Activated gamma-delta T cell treated with Interleukin-2 at 50 U/mL for 16 hours (primary cell): Measurements from ENCODE around the gene RAF1.
"Not testable (repeated sequence)": the region's sequence is repeated elsewhere in the genome, so short reads cannot be mapped to it uniquely, and the experiment has no call there.

Source experiments
- DNase-seq: peaks from one replicate; pipeline ENCODE4 v3.0.0-alpha.2; 2020

Gene RAF1

DNA sequence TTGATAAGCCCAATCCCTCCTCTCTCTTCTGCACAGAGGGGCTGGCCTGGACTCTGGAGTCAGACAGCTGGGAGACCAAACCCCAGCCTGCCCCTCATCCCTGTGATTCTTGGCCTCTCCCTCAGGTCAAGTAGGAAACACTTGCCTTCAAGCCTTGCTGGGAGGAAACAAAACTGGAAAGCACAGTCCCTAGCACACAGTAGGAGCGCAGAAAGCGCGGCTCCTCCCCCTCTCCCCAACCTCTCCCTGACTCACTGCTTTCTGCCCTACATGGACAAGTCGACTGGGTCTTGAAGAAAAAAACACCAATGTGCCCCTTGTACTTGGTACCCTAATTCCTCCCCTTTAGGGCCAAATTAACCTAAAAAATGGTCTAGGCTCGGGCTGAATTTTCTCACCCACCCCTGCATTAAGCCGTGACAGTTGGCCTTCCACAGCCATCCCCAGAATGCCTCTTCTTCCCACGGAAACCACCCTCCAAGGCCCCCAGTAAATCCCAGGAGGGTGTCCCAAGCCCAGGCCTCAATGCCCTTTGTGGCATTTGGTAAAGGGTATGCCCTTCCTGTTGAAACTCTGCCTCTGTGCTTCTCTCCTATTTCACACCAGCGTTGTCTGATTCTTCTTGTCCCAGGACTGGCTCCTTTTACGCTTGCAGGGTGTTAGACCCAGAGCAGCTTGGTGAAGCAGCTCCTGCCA lies 11.3 kb upstream of the RAF1 start:
- no peak for DNase-seq

DNA sequence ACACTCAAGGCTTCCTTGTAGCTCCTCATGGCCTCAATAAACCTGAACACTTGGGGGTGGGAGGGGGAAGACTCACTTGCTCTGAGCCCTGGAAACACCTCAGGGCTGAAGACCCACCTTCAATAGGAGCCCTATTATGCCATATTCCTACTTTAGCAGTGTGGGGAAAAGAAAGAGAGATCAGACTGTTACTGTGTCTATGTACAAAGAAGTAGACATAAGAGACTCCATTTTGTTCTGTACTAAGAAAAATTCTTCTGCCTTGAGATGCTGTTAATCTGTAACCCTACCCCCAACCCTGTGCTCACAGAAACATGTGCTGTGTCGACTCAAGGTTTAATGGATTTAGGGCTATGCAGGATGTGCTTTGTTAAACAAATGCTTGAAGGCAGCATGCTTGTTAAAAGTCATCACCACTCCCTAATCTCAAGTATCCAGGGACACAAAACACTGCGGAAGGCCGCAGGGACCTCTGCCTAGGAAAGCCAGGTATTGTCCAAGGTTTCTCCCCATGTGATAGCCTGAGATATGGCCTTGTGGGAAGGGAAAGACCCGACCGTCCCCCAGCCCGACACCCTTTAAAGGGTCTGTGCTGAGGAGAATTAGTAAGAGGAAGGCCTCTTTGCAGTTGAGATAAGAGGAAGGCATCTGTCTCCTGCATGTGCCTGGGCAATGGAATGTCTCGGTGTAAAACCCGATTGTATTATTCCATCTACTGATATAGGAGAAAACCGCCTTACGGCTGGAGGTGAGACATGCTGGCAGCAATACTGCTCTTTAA lies 10.2 kb upstream of the RAF1 start:
- not testable (repeated sequence) for DNase-seq

DNA sequence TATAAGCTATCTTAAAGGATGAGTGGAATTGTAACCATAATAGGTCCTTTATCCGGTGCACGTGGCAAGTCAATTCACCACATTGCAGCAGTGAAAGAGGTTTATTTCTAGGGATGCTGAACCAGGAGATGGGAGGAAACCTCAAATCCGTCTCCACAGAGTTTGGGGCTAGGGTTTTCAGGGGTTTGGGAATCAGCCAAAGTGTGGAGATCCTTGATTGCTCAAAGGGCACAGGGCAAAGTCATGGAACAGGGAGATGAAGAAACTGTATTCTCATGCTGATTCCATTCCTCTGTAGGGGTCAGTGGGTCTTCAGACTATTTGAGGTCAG lies 7.2 kb upstream of the RAF1 start:
- DNase-seq = no peak

DNA sequence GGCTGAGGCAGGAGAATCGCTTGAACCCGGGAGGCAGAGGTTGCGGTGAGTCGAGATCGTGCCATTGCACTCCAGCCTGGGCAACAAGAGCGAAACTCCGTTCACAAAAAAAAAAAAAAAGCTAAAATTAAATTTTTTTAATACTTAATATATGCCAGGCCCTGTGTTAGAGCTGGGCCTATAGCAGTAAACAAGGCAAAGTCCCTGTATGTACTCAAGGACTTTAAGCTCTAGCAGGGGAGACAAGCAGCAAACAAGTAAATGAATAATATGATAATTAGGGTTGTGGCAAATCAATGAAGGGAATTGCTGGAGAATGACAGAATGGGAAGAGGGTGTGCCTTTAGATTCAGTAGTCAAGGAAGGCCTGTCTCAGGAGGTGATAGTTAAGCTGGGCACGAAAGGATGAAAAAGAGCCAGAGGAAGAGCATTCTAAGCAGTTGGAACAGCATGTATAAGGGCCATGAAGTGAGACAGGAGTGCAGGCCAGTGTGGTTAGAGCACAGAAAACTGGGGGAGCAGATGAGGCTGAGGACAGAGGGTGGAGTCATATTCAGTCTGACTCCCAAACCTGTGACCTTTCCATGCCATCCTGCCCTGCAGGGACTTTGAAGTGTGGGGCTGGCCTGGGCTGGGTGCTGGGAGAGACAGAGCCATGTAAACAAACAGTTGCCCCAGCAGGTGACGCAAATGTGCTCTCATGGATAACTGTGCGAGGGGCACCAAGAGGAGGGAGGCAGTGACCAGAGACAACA lies 6.6 kb upstream of the RAF1 start:
- DNase-seq = no peak

DNA sequence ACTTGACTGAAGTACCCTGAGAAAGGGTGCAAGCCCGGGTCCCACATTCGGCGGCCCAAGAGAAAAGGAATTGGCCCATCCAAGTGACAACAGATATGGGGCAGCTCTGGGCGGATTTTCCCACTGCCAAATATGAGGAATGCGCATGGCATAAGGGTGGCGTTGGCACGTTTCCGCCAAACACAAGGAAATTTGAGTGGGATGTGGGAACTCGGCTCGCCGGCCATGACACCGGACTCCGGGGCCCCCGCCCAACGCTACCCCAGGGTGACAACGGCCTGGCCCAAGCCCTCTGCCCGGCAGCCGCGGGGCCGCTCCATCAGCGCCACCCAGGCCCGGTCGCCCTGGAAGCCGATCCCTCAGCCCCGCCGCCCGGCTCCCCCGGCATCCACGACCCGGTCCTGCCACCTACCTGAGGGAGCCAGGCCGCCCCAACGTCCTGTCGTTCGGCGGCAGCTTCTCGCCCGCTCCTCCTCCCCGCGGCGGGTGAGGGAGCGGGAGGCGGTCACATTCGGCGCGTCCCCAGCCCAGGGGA lies 449 bp downstream of the RAF1 start:
- peak; percentile 53 for DNase-seq

DNA sequence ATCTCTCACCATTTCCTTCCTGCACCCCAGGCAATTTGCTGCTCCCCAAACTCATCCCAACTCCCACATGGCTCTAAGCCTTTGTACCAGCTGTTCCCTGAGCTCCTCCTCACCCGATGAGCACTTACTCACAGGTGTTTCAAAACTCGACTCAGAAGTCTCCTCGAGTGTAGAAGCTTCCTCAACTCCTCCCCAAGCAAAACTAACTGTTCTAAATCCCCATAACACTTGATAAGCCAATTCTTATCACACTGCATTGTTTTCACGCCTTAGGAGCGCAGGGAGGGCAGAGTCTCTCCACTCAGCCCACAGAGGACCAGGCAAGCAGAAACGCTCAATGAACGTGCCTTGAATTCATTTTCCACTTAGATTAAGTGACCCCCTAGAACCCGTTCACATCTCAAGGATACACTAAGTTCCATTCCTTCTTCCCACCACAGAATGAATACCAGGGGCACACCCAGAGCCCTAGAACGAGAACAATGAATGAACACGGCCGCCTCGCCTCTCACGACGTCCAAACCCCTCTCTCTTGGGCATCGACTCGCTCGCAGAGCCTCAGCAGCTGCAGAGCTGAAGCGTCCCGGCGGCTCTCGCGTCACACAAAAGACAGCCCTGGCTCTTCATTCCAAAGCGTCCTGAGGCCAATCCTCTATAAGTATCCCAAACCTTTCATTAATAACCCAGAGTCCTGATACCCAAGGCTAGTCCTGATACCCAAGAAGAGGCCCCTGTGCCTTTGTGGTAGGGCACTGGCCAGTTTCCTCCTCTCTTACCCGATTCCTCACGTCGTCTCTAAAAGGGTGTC lies 1.1 kb downstream of the RAF1 start:
- peak; percentile 22 for DNase-seq

DNA sequence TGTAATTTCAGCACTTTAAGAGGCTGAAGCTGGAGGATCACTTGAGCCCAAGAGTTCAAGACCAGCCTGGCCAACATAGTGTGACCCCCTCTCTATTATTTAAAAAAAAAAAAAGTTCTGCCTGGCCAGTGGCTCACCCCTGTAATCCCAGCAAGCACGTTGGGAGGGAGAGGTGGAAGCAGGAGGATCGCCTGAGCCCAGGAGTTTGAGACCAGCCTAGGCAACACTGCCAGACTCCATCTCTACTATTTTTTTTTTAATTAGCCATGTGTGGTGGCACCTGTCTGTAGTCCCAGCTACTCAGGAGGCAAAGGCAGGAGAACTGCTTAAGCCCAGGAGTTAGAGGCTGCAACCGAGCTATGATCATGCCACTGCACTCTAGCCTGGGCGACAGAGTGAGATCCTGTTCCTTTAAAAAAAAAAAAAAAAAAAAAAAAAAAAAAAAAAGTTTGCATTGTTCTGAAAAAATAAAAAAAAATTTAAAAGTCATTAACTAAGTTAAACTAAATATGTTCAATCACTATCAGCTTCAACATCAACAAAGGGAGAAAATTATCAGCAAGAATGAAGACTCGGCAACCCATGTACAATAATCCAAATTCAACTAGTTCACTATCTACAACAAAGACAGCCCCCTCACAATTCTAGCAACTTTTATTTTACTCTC lies 1.9 kb downstream of the RAF1 start:
- DNase-seq = no peak

DNA sequence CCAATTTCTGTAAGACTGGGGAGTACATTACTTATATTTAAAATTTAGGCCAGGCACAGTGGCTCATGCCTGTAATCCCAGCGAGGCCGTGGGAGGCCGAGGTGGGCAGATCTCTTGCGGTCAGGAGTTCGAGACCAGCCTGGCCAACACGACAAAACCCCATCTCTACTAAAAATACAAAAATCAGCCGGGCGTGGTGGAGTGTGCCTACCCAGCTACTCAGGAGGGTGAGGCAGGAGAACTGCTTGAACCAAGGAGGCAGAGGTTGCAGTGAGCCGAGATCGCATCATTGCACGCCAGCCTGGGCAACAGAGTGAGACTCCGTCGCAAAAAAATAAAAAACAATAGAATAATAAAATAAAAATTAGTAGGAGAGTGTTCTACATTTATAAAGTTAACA lies 2.5 kb downstream of the RAF1 start:
- not testable (repeated sequence) for DNase-seq

DNA sequence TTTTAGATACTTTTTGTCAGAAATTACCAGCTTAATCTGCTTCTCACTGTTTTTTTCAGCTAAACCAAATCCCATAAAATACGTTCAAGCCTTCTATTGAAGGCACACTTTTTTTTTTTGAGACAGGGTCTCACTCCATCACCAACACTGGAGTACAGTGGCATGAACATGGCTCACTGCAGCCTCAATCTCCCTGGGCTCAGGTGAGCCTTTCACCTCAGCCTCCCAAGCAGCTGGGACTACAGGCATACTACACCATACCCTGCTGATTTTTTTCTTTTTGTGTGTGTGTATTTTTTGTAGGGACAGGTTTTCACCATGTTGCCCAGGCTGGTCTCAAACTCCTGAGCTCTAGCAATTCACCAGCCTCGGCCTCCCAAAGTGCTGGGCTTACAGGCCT lies 3.7 kb downstream of the RAF1 start:
- no peak for DNase-seq

DNA sequence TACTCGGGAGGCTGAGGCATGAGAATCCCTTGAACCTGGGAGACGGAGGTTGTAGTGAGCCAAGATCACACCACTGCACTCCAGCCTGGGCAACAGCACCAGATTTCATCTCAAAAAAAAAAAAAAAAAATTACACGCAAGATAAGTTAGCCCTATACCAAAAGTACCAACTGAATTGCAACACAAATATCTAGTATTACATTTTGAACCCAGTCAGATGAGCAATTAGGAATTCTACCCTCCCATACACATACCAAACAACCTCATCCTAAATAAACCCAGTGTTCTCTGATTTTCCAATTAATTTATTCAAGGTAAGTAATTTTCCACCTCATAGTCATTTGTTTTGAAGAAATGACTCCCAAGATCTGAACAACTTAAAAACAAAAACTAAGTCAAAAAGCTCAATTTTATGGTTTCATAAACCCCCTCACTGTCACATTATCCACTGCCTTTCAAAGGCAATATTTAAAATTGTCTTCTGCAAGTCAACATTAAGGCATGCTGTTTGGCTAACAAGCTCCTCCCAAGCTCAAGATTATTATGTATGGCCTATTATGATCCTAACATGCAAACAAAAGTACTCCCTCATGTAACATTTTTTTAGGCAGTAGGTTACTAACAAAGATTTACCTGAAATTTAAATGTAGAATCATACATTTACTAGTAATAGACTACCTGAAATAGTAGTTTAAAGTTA lies 4.5 kb downstream of the RAF1 start:
- no peak for DNase-seq

DNA sequence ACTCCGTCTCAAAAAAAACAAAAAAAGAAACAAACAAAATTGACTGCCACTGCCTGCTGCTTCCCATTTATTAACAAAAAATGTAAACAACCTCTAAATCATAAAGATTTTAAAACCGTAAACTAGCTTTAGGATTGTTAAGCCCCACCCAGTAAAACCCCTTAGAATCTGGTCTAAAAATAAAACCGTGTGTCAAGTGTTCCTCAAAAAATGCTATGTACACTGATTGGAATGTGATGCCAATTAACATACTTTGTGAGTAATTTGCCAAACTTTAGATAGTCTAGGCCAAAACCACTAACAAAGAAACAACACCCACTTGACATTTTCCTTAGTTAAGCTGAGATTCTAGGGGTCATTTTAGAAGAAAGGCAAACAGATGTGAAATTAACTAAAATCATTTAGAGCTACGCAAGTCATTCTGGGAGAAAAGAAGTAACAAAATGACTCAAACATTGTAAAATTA lies 5.3 kb downstream of the RAF1 start:
- no peak for DNase-seq

DNA sequence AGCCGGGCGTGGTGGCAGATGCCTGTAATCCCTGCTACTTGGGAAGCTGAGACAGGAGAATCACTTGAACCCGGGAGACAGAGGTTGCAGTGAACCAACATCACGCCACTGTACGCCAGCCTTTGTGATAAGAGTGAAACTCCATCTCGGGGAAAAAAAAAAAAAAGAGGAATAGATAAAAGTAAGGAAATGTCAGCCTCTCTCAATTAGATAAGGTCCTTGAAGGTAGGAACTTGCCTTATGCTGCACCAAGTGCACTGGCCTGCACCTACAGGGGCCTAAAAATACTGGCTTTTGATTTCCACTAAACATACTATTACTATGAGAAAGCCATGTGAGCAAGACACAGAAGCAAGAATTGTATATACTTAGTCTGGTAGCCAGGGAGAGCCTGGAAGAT lies 7.1 kb downstream of the RAF1 start:
- no peak for DNase-seq

DNA sequence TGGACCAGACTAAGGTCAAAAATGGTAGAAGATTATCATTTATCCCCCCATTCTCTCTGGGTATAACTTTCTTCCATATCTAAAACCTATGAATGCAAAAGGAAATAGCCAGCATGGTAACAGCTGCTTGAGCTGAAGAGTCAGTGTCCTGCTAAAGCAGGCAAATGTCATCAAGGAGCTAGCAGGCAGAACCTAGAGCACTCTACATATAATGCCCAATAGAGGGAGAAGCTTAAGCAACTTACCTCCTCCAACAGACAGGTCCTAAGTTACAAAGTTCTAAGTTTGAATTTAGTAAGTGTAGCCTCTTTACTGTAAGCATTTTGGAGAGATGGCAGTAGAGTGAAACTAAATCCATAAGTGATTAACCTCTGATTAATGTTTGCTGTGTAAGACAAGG lies 7.7 kb downstream of the RAF1 start:
- no peak for DNase-seq

DNA sequence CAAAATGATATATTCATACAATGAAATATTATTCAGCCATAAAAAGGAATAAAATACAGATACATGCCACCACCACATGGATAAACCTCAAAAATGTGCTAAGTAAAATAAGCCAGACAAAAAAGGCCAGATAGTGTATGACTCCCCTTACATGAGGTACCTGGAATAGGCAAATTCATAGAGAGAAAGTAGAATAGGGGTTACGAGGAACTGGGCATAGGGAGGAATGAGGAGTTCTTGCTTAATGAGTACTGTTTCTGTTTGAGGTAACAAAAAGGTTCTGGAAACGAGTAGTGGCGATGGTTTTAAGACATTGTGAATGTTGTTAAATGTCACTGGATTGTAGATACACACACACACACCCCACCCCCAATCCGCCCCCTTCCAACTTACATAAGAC lies 8.2 kb downstream of the RAF1 start:
- no peak for DNase-seq

DNA sequence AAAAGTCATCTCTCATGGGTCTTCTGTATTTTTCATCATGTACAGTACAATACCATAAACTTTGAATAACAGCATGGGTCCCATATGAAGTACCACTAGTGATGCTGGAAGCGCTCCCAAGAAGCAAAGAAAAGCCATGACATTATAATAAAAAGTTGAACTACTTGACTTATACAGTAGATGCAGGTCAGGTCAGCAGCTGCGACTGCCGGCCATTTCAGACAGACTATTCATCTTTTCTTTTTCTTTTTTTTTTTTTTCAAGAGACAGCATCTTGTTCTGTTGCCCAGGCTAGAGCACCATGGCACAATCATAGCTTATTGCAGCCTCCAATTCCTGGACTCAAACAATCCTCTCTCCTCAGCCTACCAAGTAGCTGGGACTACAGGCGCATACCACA lies 10.2 kb downstream of the RAF1 start:
- DNase-seq = no peak

DNA sequence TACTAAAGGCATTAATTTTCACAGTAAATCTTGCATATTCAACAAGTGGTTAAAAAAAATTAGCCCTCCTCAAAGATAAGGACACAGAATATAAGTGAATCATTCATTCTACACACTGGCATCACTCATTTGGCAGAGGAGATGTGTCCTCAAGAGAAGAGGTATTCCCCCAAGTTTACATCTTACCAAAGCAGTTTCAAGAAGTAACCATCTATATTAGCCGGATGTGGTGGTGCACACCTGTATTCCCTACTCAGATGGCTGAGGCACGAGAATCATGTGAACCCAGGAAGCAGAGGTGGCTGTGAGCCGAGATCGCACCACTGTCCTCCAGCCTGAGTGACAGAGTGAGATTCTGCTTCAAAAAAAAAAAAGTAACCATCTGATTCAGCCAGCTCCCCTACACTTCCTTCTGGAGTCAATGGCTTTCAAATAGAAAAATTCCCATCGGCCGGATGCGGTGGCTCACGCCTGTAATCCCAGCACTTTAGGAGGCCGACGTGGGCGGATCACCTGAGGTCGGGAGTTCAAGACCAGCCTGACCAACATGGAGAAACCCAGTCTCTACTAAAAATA lies 15.4 kb downstream of the RAF1 start:
- DNase-seq = no peak

DNA sequence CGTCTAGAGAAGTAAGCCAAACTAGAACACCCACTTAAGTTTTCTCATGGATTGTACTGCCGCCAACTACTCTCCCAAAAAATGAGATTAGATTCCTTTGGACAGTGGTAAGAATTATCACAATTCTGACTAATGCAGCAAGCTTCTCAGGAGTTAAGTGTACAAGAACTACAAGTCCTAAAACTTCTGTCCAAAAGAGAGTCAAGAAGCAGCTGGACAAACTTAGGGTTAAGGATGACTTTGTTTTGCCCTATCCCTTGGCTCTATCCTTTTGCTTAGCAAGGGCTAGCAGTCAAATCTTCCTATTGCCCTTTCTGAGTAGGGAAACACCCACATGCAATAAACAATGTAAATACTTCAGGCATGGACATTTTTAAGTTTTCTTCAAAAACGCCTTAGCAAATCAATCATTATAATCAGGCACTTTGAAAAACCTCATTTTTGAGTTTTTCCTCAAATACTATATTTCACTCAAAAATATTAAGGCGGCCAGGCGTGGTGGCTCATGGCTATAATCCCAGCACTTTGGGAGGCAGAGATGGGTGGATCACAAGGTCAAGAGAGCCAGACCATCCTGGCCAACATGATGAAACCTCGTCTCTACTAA lies 19.5 kb downstream of the RAF1 start:
- DNase-seq = no peak

DNA sequence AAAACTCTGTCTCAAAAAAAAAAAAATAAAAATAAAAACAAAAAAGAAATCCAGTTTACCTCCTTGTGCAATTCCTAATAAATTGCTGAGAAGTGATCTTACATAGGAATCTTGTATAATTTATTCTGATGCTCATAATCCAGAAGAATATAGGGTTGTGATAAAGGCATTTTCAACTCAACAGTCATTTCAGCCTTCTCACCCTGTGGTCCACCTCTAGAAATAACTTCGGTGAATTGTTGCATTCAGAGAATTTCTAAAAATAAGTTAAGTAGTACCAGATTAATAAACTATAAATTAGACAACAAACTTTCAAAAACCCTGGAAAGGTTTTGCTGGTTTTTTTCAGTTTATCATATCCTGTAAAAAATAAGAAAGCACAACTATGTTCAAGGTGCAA lies 20.2 kb downstream of the RAF1 start:
- no peak for DNase-seq

DNA sequence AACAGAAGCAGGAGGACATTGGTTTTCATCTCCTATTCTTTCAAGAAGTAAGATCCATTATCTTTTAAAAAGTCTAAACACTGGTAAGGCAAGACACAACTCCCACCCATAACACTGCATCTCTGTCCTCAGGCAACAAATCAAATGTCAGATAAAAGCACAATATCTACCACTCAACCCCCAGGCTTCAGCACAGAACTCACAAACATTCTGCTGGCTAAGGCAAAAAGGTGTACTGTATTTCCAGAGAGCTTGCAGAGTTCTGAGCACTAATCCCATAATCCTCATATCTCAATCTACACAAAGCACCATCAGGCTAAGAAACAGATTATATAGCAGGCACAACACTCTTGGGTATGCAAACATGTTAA lies 20.9 kb downstream of the RAF1 start:
- DNase-seq = no peak

DNA sequence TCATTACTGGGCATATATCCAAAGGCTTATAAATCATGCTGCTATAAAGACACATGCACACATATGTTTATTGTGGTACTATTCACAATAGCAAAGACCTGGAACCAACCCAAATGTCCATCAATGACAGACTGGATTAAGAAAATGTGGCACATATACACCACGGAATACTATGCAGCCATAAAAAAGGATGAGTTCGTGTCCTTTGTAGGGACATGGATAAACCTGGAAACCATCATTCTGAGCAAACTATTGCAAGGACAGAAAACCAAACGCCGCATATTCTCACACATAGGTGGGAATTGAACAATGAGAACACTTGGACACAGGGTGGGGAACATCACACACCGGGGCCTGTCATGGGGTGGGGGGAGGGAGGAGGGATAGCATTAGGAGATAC lies 23.1 kb downstream of the RAF1 start:
- DNase-seq = not testable (repeated sequence)

DNA sequence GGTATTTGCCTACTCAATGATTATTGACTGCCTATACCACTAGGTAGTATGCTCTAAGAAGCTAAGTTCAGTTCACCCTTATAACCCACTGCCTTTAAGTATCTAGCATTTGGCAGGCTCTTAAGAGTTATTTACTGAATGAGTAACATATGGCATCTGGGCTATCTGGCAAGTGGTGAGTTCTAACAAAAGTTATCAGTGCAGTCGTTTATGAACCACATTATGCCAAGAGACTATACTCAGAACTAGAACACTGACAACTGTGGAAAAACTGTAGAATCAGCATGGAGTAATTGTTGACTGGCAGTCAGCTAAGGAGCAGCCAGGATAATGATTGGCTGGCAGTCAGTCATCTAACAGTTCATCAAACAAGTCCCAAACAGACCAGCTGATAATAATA lies 25.8 kb downstream of the RAF1 start:
- no peak for DNase-seq
